K562 (cell line): ENCODE data around the gene ABHD14A. TPM values are rescaled to one million over a fixed set of nuclear protein-coding genes. Genes with fewer than 3 reads are reported as not detected.

Experiments used
- ATAC-seq: fragments of 200-7000 bp; cut with Tn5 transposase; 3 replicates; pipeline ENCODE4 v1.9.1; 2020; ENCODE audit warnings: moderate library complexity
- BruUV-seq: library from RNA; stranded (reverse); fragments of 400-500 nt; replicated peaks from 2 replicates; lab custom pipeline; 2021; lab: Mats Ljungman, UMichigan
- CTCF ChIA-PET: fragments of 300-600 bp; formaldehyde crosslinking; extraction: SDS; loops from one replicate; lab custom pipeline; 2021; ENCODE audit warnings: low intra/inter-chr PET ratio; lab: Yijun Ruan, JAX
- POLR2A ChIA-PET: fragments of 300-600, 350-650 bp; sonication (Branson Sonifier 250); formaldehyde crosslinking; extraction: SDS; loops from one replicate; lab custom pipeline; 2021; ENCODE audit warnings: antibody characterized with exemption, inconsistent platforms; lab: Yijun Ruan, JAX
- DNase-seq, 4 experiments: peaks; one replicate each; pipeline versions ENCODE4 v3.0.0 to v3.0.0-alpha.2; 2011 to 2018; ENCODE audit warnings: low spot score in 3 of 4, mixed read lengths in 3 of 4; ENCODE audit errors: extremely low read depth in 1 of 4
- FAIRE-seq: peaks from 2 replicates; lab custom pipeline; 2011; peaks lifted over from hg19 to GRCh38; lab: Jason Lieb, UNC
- H2AFZ ChIP-seq: 2 replicates; pipeline ENCODE4 v1.6.0; 2011; ENCODE audit warnings: low read depth, low read length, control low read depth, inconsistent platforms
- H3K27ac ChIP-seq: fragments of 200-600 bp; 3 replicates; pipeline ENCODE4 v1.8.0; 2011; ENCODE audit warnings: low read depth, mild to moderate bottlenecking, control low read depth, inconsistent platforms, low read length, moderate library complexity, mixed read lengths; ENCODE audit errors: extremely low read depth
- H3K27me3 ChIP-seq, 2 experiments: fragments of 300-600 bp in 1 of 2; 2 replicates in 1 of 2; 3 replicates in 1 of 2; pipeline versions ENCODE4 v1.6.0 to v1.8.0; 2011; ENCODE audit warnings: inconsistent platforms in 2 of 2, low read length in 2 of 2, mild to moderate bottlenecking in 1 of 2, mixed read lengths in 1 of 2, moderate library complexity in 1 of 2; ENCODE audit not compliant: control insufficient read depth in 2 of 2, insufficient read depth in 2 of 2
- H3K36me3 ChIP-seq: fragments of 300-600 bp; 3 replicates; pipeline ENCODE4 v1.8.0; 2011; ENCODE audit warnings: mild to moderate bottlenecking, low read length, inconsistent platforms; ENCODE audit not compliant: control insufficient read depth, insufficient read depth
- H3K4me1 ChIP-seq, 2 experiments: fragments of 200-600 bp in 1 of 2; replicated peaks in 1 of 2; 2 replicates in 1 of 2; 3 replicates in 1 of 2; pipeline versions ENCODE4 v1.5.1 to v1.8.0; 2011; ENCODE audit warnings: inconsistent platforms in 2 of 2, low read length in 2 of 2, mild to moderate bottlenecking in 1 of 2, mixed read lengths in 1 of 2, moderate library complexity in 1 of 2; ENCODE audit not compliant: control insufficient read depth in 2 of 2, insufficient read depth in 2 of 2
- H3K4me2 ChIP-seq: 2 replicates; pipeline ENCODE4 v1.6.1; 2011; ENCODE audit warnings: low read length, control low read depth, inconsistent platforms, mixed read lengths; ENCODE audit not compliant: insufficient read depth
- H3K4me3 ChIP-seq: fragments of 200-600 bp; sonication (generic), shearing (Covaris generic); 2 replicates; pipeline ENCODE4 v1.5.1; 2016; ENCODE audit warnings: control low read depth, inconsistent platforms
- H3K79me2 ChIP-seq: fragments of 200-600 bp; 3 replicates; pipeline ENCODE4 v1.8.0; 2011; ENCODE audit warnings: low read length, inconsistent platforms; ENCODE audit not compliant: control insufficient read depth, insufficient read depth
- H3K9ac ChIP-seq, 2 experiments: 2 replicates each; pipeline versions ENCODE4 v1.6.0 to v1.6.1; 2011; ENCODE audit warnings: low read depth in 2 of 2, low read length in 2 of 2, control low read depth in 1 of 2, inconsistent platforms in 1 of 2, mild to moderate bottlenecking in 1 of 2, mixed read lengths in 1 of 2; ENCODE audit not compliant: insufficient read depth in 1 of 2
- H3K9me1 ChIP-seq: one replicate; pipeline ENCODE4 v1.6.0; 2011; ENCODE audit warnings: inconsistent platforms, mild to moderate bottlenecking, low read length, moderate library complexity; ENCODE audit not compliant: control insufficient read depth, insufficient read depth
- H3K9me3 ChIP-seq: replicated peaks from 2 replicates; pipeline ENCODE4 v1.5.1; 2011; ENCODE audit warnings: low read depth, low read length, inconsistent platforms; ENCODE audit not compliant: control insufficient read depth, insufficient read depth
- H4K20me1 ChIP-seq: replicated peaks from 2 replicates; pipeline ENCODE4 v1.6.1; 2011; ENCODE audit warnings: low read length, inconsistent platforms, mixed read lengths; ENCODE audit not compliant: control insufficient read depth, insufficient read depth
- ARHGAP35 ChIP-seq: fragments of 450-650 bp; IDR thresholded peaks from 2 replicates; pipeline ENCODE4 v1.6.1; 2018; ENCODE audit not compliant: partially characterized antibody
- FOXJ3 ChIP-seq: sonication (generic); formaldehyde crosslinking; IDR thresholded peaks from 2 replicates; pipeline ENCODE4 v1.4.0; 2020; ENCODE audit warnings: mild to moderate bottlenecking, missing genetic modification reagents
- POLR2H ChIP-seq: IDR thresholded peaks from 2 replicates; pipeline ENCODE4 v1.6.1; 2016; ENCODE audit warnings: missing genetic modification characterization, low read depth, mild to moderate bottlenecking, control low read depth, missing compliant biosample characterization, moderate library complexity
- POLR3G ChIP-seq: IDR thresholded peaks from 2 replicates; pipeline ENCODE4 v1.6.1; 2011; ENCODE audit not compliant: insufficient read length, insufficient replicate concordance; ENCODE audit errors: extremely low read depth
- RBM17 ChIP-seq: fragments of 200-400 bp; formaldehyde crosslinking; IDR thresholded peaks from 2 replicates; pipeline ENCODE4 v1.6.1; 2017; ENCODE audit warnings: low read depth, mild to moderate bottlenecking, low read length, borderline replicate concordance
- SIN3B ChIP-seq: fragments of 450-650 bp; IDR thresholded peaks from 2 replicates; pipeline ENCODE4 v1.6.1; 2017; ENCODE audit warnings: low read depth, mild to moderate bottlenecking, moderate library complexity
- SMC3 ChIP-seq: conservative IDR thresholded peaks from 2 replicates; pipeline ENCODE4 v1.6.1; 2011; ENCODE audit warnings: low read depth, low read length, improper control_type of control experiment; ENCODE audit not compliant: insufficient read depth
- ZNF707 ChIP-seq: fragments of 250-450 bp; sonication (Bioruptor Pico); conservative IDR thresholded peaks from 2 replicates; pipeline ENCODE4 v1.8.0; 2022; ENCODE audit warnings: inconsistent platforms, mild to moderate bottlenecking, moderate library complexity
- WGBS: fragments of 100-300 bp; shearing (Covaris generic); methylation state at CpG from one replicate; pipeline ENCODE4 v1.1.6; 2016; ENCODE audit warnings: low coverage, mixed read lengths; ENCODE audit not compliant: insufficient coverage; ENCODE audit errors: missing lambda C conversion rate; 5-methylcytosine and 5-hydroxymethylcytosine counted together
- in situ Hi-C: fragments of 300-500 bp; cut with MboI; formaldehyde crosslinking; loops from 4 replicates; pipeline ENCODE4 v1.15.0; 2018; ENCODE audit warnings: inconsistent platforms, mixed read lengths
- intact Hi-C: fragments of 100-400 bp; cut with micrococcal nuclease; formaldehyde crosslinking; loops from 2 replicates; pipeline ENCODE4 v1.14.2; 2022
- polyA plus RNA-seq, 8 experiments: library from polyadenylated mRNA; depleted of rRNA in 4 of 8; stranded (reverse) in 5 of 8; unstranded in 3 of 8; fragments of >200 nt; fragmentation: Nextera tagmentation in 2 of 8; fragmentation: Illumina TruSeq in 1 of 8; extraction: Ambion mirVana in 2 of 8; extraction: Trizol in 1 of 8; gene quantifications; 2 replicates each; pipeline versions ENCODE4 v1.2.1 to v1.2.3, GENCODE V29; 2011 to 2014; ENCODE audit warnings: inconsistent platforms in 1 of 8, missing spikeins in 1 of 8
- total RNA-seq, 7 experiments: library from RNA; depleted of rRNA in 6 of 7; stranded (reverse); fragments of >200 nt in 6 of 7; fragmentation: Illumina TruSeq in 2 of 7; extraction: Trizol in 2 of 7; gene quantifications; 2 replicates each; pipeline versions ENCODE4 v1.2.1 to v1.2.3, GENCODE V29; 2011 to 2021; ENCODE audit warnings: low replicate concordance in 1 of 7

The ABHD14A gene
- total and polyA plus RNA-seq, 9 of the 15 experiments (the other 6 are each of a cell fraction or from before 2014, with no cell fraction given), result 0.90 to 10.5 (median 8.3) TPM

DNA sequence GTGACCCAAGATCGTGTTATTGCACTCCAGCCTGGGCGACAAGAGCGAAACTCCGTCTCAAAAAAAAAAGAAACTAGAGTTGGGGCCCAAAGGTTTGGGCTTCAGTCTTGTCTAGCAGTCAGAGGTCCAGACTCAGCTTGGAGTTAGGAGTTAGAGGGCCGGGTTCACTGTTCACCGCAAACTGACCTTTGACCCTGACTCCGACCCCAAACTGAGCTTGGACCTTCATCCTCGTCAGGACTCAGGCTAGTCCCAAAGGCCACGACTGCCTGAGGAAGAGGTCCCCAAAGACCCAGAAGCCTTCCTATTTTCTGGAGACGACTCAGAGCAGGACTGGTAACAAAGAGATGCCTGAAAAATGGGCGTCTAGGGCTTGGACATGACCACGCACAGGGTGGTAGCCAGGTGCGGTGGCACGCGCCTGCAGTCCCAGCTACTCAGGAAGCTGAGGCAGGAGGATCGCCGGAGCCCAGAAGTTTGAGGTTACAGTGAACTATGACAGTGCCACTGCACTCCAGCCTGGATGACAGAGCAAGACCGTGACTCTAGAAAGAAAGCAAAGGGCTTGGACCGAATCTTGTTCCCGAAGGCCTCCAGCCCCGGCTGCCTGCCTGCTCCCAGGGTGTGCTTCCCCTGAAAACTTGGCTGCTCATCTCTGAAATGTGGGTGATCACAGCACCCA lies 43.6 kb downstream of the ABHD14A start:
- intact Hi-C loops, result no loop called here
- H3K4me1 ChIP-seq, result peaks cover 39 to 47% of the 10 kb centered on the region in 2 experiments
- in situ Hi-C loops, result loop anchor here (25.0 kb wide), 1 partner anchor 369 kb away; no protein-coding TSS in a partner anchor
- DNase-seq, result no peak
- TF ChIP-seq POLR3G (no peak), SMC3 (no peak), RBM17 (no peak), SIN3B (no peak), ZNF707 (CRISPR knock-in tag) (no peak), ARHGAP35 (no peak), FOXJ3 (no peak), POLR2H (tag) (no peak)
- TF ChIP-seq, all 486 proteins: peak for 0
- Histone ChIP-seq H3K27me3 (no peaks in the 10 kb centered on the region), H3K4me3 (no peak overlapping the region), H4K20me1 (no peaks in the 10 kb centered on the region), H3K4me2 (no peak overlapping the region), H3K9ac (peak overlapping the region in 1 of 2 experiments; percentile 83; a peak in 1 of 4 replicates), H3K9me3 (no peaks in the 10 kb centered on the region), H2AFZ (peak overlapping the region; percentile 56; the same call in 1 of the 2 replicates), H3K36me3 (no peaks in the 10 kb centered on the region), H3K9me1 (no peaks in the 10 kb centered on the region), H3K27ac (no peak overlapping the region), H3K79me2 (no peaks in the 10 kb centered on the region)
- ChIA-PET POLR2A (no interaction called here), CTCF (no interaction called here)
- FAIRE-seq (no peak), ATAC-seq (no peak)
- no TSS peak for BruUV-seq
- WGBS, result 77% methylated on average over 11 of the region's 21 CpGs
